GM12873 (cell line): ENCODE data around the gene SENP8.

Experiments
- CTCF ChIP-seq: IDR thresholded peaks from 2 replicates; pipeline ENCODE4 v1.5.1; 2012; ENCODE audit warnings: low read depth, mild to moderate bottlenecking, moderate library complexity, low read length, control low read depth; ENCODE audit not compliant: insufficient read depth; ENCODE audit errors: missing control alignments

Gene SENP8

GRCh38 chr15:72135719-72136118 is 17.5 kb downstream of the SENP8 start:
- no peak for TF ChIP-seq CTCF

GRCh38 chr15:72136170-72137051 is 18.2 kb downstream of the SENP8 start:
- no peak for TF ChIP-seq CTCF

- TF ChIP-seq CTCF: no peak
Observed at GRCh38 chr15:72139667-72140066, 21.5 kb downstream of the SENP8 start.

GRCh38 chr15:72140088-72140487 is 21.9 kb downstream of the SENP8 start:
- no peak for TF ChIP-seq CTCF

GRCh38 chr15:72141171-72142084 is 23.2 kb downstream of the SENP8 start:
- no peak for TF ChIP-seq CTCF

- no peak for TF ChIP-seq CTCF
Observed at GRCh38 chr15:72146221-72146620, 28.0 kb downstream of the SENP8 start.

GRCh38 chr15:72146934-72147333 is 28.7 kb downstream of the SENP8 start:
- TF ChIP-seq CTCF: no peak
